HL-60 (cell line): ENCODE measurements around the gene ARPC5.

Experiments
- DNase-seq, 2 experiments: peaks; one replicate each; pipeline ENCODE4 v3.0.0-alpha.2; 2010 to 2020; ENCODE audit warnings: low read depth in 1 of 2, low spot score in 1 of 2
- H3K27ac ChIP-seq: fragments of 250-450 bp; sonication (Bioruptor Pico); replicated peaks from 2 replicates; pipeline ENCODE4 v1.5.1; 2020; ENCODE audit warnings: mild to moderate bottlenecking, moderate library complexity
- H3K27me3 ChIP-seq: fragments of 250-450 bp; sonication (Bioruptor Pico); 2 replicates; pipeline ENCODE4 v1.5.1; 2021; ENCODE audit warnings: mild to moderate bottlenecking, moderate library complexity; ENCODE audit not compliant: insufficient read depth, poor library complexity, severe bottlenecking
- H3K4me3 ChIP-seq: replicated peaks from 2 replicates; pipeline ENCODE4 v1.5.1; 2011; ENCODE audit warnings: mild to moderate bottlenecking, control low read depth, low read length; ENCODE audit not compliant: insufficient read depth
- CTCF ChIP-seq: IDR thresholded peaks from one replicate; pipeline ENCODE4 v1.5.1; 2011; ENCODE audit warnings: low read length, control low read depth, inconsistent platforms; ENCODE audit not compliant: insufficient read depth
- GABPA ChIP-seq: IDR thresholded peaks from 2 replicates; pipeline ENCODE4 v1.6.1; 2012; ENCODE audit warnings: low read depth
- POLR2AphosphoS5 ChIP-seq: IDR thresholded peaks from 2 replicates; pipeline ENCODE4 v1.6.1; 2012; ENCODE audit warnings: low read depth
- REST ChIP-seq: IDR thresholded peaks from 2 replicates; pipeline ENCODE4 v1.6.1; 2012; ENCODE audit warnings: low read depth; ENCODE audit not compliant: insufficient replicate concordance
- SPI1 ChIP-seq: IDR thresholded peaks from 2 replicates; pipeline ENCODE4 v1.6.1; 2012; ENCODE audit warnings: low read depth, mild to moderate bottlenecking, borderline replicate concordance

Gene ARPC5

GRCh38 chr1:183605904-183606303, 29.7 kb downstream of the ARPC5 start:
- H3K4me3 ChIP-seq = no peak overlapping the region

GRCh38 chr1:183604815-183605214, 30.8 kb downstream of the ARPC5 start:
- peak overlapping the region; percentile 22 for H3K4me3 ChIP-seq
- no peaks in the 10 kb centered on the region for H3K27me3 ChIP-seq
- TF ChIP-seq REST (no peak), SPI1 (peak; percentile 99), GABPA (no peak; the same call in 1 of the 2 replicates)
- DNase-seq = peak; percentile 91 to 92
- peak overlapping the region; percentile 87 for H3K27ac ChIP-seq

More at GRCh38 chr1:183605904-183606303, 29.7 kb downstream of the ARPC5 start:
- Histone ChIP-seq H3K27me3 (no peaks in the 10 kb centered on the region), H3K27ac (peak overlapping the region; percentile 87)
- TF ChIP-seq REST (no peak), SPI1 (no peak), GABPA (no peak), CTCF (no peak), POLR2AphosphoS5 (no peak)
- DNase-seq = no peak

GRCh38 chr1:183604038-183604808, 31.4 kb downstream of the ARPC5 start:
- peak overlapping the region; percentile 87 for H3K27ac ChIP-seq
- no peaks in the 10 kb centered on the region for H3K27me3 ChIP-seq
- peak; percentile 91 to 97 for DNase-seq
- TF ChIP-seq REST (no peak), POLR2AphosphoS5 (no peak; the same call in 1 of the 2 replicates), CTCF (no peak), GABPA (no peak), SPI1 (no peak)
- peak overlapping the region; percentile 22 for H3K4me3 ChIP-seq
